HG03135 (cell line): ENCODE measurements around the gene TNRC18.

ENCODE experiments used
- ATAC-seq: cut with Tn5 transposase; IDR thresholded peaks from one replicate; pipeline ENCODE4 v1.9.1; 2021; ENCODE audit warnings: mild to moderate bottlenecking, moderate library complexity; ENCODE audit not compliant: unreplicated experiment

Gene TNRC18

DNA sequence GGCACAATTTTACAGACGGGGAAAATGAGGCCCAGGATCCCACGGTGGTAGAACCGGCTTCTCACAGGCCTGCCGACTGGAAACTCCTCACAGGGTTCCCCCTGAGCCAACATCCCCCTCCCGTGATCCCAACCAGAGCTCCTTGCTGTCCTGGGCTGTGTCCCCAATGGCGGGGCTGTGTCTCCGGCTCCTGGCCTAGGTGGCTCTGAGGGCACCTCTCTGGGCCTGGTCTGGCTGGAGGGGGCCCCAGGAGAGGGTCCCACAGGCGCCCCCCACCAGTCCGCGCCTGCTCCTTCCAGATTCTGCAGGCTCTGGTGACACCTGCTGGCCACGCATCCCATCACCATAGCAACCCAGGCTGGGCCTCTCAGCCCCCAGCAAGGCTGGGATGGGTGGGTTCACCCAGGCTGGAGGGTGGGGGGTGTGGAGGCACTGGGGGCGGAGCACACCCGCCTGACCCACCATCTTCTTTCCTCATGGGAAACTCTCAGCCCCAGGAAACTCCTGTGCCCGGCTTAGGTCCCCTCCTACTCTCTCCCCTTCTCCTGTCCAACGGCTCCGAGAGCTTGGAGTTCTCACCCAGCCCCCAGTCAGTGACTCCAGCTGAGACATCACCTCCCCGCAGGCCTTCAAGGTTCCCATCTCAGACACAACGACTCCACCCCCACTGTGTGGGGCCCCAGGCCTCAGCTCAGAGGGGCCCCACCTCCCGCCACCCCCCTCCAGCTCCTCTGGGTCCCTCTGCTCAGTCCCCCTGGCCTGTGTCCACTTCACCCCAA, 27.1 kb upstream of the TNRC18 start:
- no peak for ATAC-seq

DNA sequence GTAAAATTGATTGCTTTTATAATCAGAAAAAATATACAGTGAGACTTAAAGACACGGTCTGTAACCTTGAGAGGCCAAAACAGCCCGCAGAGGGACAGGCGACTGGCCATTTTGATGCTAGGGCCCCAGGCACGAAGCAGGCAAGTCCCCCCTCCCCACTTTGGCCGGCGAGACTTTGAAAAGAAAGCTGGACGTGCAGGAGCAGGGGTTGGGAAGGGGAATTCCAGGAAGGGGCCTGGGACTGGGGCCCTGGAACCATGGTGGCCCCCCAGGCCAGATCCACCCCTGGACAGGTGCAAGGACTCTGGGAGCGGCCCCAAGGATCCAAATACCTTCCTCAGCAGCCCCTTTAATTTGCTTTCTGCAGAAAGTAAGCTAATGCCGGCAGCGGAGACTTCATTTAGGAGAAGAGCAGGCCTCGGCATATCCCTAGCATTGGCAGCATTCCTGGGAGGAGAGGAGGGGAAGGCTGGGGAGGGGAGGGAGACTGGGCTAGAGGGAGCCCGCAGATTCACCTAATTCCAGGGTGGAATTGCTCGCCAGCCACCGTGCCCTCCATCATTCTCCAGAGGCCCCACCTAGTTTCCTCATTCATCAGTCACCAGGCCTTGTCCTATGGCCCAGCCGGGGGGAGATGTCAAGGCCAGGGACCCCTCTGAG, 24.9 kb upstream of the TNRC18 start:
- ATAC-seq, result no peak

DNA sequence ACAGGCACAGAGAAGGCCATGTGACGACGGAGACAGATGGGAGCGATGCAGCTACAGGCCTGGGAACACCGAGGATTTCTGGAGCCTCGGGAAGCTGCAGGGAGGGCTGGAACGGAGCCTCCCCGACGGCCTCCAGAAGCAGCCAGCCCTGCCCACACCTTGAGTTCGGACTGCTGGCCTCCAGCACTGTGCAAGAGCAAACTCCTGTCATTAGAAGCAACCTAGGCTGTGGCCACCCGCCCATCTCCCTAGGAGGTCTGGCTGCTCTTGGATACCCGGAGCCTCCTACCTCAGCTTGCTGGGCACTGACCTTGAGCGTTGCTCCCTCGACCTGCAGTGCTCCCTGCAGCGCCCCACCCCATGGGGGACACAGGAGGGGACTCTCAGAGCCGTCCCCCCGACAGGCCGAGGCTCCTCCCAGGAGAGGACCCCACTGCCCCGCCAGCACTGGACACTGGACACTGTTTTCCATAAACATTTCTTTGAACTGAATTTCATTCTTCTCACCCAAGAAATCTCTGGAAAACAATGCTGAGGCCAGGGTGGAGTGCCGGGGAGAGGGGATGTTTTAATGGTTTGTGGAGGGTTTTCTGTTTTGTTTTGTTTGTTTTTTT, 22.5 kb upstream of the TNRC18 start:
- no peak for ATAC-seq

DNA sequence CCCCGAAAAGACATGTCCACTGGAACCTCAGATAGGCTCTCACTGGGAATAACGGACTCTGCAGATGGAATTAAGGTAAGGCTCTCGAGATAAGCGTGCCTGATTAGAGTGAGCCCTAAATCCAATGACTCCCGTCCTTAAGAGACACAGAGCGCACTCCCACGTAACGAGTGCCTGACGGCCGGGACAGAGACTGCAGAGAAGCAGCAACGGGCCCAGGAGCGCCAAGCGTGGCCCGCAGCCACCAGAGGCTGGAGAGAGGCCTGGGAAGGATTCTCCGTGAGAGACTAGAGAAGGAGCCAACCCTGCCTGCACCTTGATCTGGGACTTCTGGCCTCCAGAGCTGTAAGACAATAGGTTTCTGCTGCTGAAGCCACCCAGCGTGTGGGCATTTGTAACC, 20.0 kb upstream of the TNRC18 start:
- no peak for ATAC-seq

DNA sequence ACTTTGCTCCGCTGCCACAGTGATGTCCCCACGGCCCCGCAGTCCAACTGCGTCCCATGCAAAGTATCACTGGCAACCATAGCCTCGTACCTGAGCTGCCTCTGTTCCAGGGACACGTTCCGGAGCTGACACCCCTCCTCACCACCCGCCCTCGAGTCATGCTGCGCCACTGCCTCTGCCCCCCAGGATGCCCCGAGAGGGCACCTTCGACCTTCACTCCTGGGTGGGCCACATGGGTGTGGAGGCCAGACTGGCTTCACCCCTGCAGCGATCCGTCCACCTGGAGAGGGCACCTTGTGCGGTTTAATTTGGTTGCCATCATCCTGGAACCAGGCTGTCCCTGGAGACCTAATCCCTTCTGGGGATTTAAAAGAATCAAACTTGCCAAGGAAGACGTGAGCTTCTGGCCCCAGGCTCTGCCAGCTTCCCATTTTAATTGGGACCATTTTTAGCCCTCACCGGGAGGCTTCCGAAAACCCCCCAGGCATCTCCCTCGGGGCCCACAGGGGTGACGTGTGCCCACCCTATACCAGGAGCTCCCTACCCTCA, 19.2 kb upstream of the TNRC18 start:
- ATAC-seq, result no peak

DNA sequence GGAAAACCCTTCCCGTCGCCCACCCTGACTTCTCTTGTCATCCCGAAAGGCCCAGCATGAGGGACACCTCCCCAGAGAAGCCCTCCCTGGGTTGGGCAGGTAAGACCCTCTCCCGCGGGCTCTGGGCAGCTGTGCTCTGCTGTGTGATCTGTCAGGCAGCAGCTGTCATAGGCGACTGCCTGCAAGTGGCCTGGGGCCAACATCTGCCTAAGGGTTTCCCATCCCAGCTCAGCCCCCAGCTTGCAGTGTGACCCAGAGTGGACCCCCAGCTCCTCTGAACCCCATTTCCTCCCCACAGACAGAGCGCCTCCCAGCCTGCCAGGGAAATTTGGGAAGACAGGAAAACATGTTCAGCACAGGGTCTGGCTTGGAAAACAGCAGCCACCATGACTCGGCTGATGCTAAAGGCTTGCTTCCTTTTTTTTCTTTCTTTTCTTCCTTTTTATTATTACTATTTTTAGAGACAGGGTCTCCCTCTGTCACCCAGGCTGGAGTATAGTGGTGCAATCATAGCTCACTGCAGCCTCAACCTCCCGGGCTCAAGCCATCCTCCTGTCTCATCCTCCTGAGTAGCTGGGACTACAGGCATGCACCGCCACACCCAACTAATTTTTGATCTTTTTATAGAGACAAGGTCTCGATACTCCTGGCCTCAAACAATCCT, 18.3 kb upstream of the TNRC18 start:
- no peak for ATAC-seq

DNA sequence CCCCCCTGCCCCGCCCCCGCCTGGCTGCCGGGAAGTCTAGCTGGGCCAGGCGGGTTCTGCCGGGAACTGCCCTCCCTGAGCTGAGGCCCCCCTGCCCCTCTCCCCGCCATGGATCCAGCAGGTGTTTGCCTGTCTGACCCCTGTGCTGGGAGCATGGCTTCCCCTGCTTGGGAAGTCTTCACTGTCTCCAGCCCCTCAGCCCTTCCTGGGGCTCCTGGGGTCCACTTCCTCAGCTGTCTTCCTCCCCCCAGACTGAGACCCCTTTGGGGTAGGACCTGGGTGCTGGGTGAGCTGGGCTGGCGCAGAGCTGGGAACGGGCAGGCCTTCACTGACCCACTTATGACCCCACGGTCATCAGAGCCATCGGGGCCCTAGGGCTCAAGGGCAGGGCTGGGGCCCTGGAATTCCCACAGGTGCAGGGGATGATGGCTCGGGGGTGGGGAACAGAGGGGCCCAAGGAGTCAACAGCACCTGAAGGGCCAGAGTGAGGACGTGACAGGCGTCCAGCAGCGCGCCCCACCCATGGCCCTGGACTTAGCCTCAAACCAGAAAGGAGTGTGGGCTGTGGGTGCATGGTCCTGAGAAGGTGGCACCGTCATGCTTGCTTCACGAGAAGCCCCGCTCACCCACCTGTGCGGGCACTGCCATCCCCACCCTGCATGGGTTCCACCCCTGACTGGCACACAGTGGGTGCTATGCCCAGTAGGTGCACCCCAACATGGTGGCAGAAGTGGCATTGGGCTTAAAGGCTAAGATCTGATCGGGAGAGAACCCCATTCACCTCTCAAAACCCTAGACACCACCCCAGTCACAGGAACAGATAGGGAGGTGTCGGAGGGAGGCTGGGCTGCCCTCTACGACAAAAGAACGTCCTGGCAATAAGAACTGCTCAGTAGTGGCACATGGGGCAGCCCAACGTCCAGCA, 16.2 kb upstream of the TNRC18 start:
- ATAC-seq, result no peak

DNA sequence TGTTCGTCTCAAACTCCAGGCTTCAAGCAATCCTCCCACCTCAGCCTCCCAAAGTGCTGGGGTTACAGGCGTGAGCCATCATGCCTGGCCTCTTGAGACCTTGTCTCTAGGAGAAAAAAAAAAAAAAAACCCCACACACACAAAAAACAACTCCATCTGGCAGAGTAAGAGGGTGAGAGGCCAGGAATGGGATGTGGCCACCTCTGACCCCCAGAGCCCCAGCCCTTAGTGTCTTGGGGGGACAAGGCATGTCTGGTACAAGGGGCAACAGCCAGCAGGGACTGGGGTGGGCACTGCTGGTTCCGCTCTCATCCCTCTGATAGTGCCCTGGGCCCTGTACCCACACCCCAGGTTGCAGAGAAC, 15.6 kb upstream of the TNRC18 start:
- no peak for ATAC-seq

DNA sequence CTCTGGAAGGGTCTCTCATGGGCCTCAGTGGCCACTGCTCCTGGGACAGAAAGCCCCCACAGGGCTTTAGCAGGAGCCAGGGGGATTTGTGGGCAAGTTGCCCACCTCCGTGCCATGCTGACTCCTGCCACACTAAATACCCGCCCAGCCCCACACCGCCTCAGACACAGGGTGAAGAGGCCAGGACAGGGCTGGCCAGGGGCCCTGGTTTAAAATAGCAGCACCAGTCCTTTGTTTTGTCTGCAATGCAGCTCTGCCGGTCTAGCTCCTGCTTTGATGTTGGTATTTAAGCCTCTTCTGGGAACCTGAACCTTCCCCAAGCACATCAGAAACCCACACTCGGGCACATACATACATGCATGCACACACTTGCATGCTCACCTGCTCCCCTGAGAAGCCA, 14.4 kb upstream of the TNRC18 start:
- no peak for ATAC-seq

DNA sequence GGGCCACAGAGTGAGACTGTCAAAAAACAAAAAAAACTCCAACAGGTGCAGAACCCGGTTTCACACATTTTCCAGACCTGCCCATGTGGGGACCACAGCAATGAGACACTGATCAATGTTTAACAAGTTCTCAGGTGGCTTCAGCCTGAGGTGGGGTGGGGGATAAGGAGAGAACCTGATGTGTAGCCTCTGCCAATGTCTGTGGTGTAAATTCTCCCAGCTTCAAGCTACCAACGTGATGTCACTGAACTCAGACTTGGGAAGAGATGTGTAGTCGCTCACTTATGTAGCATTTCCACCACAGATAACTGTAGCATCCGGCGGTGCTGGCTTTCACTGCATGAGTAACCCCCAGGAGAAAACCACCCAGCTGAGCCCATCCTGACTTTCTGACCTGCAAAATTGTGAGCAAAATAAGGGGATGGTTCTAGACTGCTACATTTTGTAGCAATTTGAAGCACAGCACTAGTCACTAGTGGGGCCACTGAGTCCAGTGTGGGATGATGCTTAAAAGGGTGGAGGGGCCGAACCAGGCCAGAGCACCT, 13.8 kb upstream of the TNRC18 start:
- ATAC-seq, result no peak

DNA sequence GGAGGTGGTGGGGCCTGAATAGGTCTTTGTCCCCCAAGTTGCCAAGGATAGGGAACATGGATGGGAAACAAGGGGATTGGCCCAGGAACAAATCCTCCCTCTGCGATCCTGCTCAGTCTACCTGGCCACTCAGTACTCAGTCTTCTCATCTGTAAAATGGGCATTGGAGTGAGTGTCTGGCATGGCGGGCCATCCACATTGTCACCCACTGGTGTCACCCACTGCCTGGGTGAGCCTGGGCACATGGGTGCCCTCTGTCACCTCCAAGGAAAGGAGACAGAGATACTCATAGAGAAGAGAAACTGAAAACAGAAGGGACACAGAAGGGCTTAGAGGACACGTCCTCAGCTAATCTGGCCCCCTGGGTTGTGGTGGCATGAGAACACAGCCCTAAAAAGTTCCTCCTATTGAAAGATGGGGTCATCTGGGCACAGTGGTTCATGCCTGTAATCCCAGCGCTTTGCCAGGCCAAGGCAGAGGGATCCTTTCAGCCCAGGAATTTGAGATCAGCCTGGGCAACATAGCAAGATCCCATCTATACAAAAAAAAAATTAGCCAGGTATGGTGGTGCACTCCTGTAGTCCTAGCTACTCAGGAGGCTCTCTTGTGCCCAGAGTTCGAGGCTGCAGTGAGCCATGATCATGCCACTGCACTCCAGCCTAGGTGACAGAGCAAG, 12.5 kb upstream of the TNRC18 start:
- no peak for ATAC-seq

DNA sequence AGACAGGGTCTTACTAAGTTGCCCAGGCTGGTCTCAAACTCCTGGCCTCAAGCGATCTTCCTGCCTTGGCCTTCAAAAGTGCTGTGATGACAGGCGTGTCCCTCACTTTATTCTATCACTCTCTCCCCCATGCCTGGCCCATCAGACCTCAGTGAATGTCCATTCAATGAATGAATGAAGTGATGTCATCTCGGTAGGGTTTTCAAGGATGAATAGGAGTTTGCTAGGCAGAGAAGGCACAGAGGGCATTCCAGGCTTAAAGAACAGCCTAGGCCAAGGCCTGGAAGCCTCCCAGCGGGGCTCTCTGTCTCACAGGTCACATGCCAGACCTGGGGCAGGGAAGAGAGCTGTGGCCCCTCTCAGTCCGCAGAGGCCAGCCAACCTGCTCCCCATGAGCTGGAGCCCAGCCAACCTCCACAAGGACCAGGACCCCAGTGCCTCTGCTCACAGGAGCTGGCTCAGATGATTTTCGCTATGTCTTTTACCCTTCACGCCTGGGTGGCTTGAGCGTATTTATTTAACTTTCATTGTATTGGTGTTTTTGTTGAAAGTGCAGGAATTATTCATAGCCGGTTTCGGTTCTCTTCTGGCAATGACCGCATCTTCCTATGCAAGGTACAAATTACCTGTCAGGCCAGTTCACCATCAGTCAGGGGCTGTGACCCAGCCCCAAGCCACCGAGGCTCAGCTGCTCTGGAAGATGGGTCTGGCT, 11.8 kb upstream of the TNRC18 start:
- ATAC-seq, result no peak

DNA sequence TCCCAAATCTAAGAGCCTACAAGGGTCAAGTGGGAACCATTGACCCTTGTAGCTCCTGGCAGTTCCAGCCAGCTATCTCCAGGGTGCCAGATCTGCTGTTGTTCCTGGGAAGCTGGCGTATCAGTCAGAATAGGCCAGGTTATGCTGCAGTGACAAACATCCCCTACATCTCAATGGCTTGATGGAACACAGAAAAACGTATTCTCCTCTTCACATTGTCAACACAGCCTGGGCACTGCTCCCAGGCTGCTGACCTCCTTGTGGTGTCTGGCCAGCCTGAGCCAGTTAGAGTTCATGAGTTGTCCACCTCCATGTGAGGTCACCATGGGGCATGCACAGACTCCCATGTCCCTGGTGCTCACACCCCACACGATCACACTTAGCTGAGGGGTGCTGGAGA, 9.5 kb upstream of the TNRC18 start:
- ATAC-seq, result no peak

DNA sequence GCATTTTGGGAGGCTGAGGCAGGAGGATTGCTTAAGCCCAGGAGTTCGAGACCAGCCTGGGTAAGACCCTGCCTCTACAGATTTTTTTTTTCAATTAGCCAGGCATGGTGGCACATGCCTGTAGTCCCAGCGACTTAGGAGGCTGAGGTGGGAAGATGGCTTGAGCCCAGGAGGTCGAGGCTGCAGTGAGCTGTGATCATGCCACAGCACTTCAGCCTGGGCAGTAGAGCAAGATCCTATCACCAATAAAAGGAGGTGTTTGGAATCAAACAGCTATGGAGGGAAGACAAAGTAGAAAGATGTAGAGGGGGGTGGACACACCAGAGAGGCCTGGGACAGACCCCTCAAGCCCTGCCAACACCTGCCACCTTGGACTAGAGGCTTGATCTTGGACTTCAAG, 9.1 kb upstream of the TNRC18 start:
- ATAC-seq, result no peak

DNA sequence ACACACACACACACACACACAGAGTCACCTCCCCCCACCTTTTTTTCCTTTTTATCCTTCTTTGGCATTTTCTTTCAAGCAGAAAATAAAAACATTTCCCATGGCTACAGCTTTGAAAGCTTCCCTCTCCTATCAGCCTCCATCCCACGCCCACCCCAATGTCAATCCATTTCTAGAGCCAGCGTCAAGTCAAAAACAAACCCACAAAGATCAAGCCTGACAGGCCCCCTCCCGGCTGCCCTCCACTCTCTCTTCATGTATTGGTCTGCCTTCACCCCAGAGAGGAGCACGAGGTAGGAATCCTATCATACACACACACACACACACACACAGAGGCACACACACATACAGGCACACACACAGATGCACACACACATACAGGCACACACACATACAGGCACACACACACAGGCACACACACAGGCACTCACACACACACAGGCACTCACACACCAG, 8.0 kb upstream of the TNRC18 start:
- no peak for ATAC-seq

DNA sequence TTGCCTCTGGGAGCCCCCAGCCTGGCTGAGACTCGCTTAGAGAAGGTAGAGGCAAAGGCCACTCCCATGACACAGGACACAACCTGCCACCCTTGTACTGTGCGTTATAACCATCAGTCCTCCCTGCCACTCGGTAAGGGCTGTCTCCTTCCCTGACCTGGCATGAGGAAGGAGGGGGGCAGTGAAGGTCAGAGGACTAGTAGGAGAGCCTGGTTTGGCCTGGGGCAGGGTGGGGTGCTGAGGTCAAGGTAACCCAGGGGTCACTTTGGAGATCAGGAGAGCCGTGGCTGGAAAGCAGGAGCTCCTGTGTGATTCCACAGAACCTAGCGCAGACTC, 6.9 kb upstream of the TNRC18 start:
- ATAC-seq, result no peak

DNA sequence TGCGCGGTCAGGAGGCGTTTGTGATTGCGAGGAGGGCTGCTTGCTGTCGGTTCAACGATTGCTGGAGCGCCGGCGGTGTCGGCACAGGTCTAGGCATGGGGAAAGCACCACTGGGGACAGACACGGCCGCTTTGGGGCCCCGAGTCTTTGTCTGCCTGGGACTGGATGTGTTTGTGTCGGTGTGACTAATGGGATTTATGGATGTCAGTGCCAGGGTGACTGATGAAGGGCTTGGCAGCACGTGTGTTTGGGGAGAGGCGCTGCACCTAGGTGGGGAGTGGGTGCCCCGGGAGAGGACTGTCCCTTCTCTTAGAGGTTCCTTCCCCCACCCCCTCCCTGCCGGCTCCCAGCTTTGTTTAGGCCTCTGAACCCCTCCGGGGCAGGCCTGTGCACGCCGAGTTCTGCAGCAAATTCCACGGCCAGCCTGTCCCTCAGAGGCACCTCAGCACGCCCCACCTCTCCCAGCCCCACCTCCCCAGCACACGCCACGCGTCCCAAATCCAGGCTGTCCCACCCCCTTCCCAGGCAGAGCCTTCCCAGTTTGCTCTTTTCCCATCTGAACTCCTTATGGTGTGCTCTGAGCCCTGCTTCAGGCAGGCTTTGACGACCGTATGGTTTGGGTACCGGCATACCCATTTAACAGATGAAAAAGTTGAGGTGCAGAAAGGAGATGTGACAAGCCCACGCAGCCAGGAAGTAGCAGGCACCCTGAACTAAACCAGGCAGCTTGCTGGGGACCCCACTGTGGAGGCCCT, 6.4 kb upstream of the TNRC18 start:
- no peak for ATAC-seq

DNA sequence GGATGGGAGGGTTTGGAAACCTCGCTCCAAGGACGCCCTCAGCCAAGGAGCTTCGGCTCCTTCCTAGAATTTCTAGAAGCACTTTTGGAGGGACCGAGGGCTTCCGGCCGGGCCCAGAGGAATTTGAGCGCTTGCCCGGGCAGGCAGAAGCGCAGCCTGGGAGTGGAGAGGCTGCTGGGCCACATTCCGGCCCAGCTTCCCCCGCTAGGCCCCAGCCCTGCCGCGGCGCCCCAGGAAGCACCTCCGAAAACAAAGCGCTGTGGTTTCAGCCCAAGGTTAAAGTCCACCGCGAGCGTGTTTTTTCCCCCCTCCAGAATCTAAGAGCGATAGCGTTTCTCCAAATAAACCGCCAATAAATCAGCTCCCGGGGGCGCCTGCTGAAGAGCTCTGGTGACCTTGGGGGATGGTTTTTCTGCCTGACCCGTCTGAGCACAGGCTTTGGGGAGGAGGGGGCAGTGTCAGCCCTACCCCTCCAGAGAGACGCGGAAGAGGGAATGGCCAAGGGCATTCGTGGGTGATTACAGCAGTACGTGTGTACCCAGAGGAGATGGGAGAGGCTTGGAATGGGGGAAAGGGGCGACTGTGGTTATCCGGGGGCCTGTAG, 5.7 kb upstream of the TNRC18 start:
- ATAC-seq, result no peak
